ENCODE measurements around the gene ADM5.

ADM5 gene

GRCh38 chr19:49676136-49676783 lies 13.1 kb upstream of the ADM5 start:
- Histone ChIP-seq H3K27me3 (no peaks in the 10 kb centered on the region), H3K36me3 (peaks cover 4 to 36% (median 15%) of the 10 kb centered on the region in 11 experiments), H3K4me2 (peak overlapping the region; percentile 69 to 85 (median 79)), H3K4me3 (peak overlapping the region; percentile 40 to 68 (median 58)), H3K27ac (peak overlapping the region; percentile 93 to 100 (median 99)), H3K9me3 (replicated peaks in 1 of 11) (no peaks in the 10 kb centered on the region), H4K20me1 (peaks cover 16 to 45% (median 36%) of the 10 kb centered on the region in 11 experiments; a peak in 21 of 22 replicates), H3K9ac (peak overlapping the region; percentile 94 to 100 (median 100)), H3K4me1 (peaks cover 38 to 72% (median 67%) of the 10 kb centered on the region in 10 experiments)
- TF ChIP-seq Cebpa-rat (IDR thresholded peaks at IDR 0.05): no peak

DNA sequence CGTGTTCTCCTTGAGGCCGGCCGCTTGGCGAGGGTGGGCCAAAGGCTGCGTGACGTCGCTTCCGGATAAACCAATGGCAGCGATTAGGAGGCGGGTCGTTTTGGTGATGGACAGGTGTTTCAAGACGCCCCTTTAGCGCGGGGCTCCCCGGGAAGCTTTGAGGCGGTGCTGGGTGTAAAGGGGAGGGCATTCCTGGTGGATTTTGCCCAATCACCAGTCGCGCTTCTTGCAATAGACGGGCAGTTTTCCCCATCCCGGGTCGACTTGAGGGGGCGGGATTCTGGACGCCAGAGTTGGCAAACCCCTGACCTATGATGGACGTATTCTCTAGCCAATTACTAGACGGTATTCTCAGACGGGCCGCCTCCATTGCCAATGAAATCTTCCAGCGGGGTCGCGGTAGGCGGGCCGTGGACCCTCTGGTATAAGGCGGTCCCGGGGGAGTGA lies 12.6 kb upstream of the ADM5 start:
- H3K36me3 ChIP-seq: peaks cover 9 to 37% (median 19%) of the 10 kb centered on the region in 11 experiments
- peak overlapping the region in 5 of 11 experiments; percentile 89 to 98 (median 96); a peak in 6 of 22 replicates for H3K4me2 ChIP-seq
- peak overlapping the region; percentile 94 to 100 (median 100) for H3K9ac ChIP-seq
- peaks cover 16 to 46% (median 42%) of the 10 kb centered on the region in 11 experiments; a peak in 21 of 22 replicates for H4K20me1 ChIP-seq
- no peaks in the 10 kb centered on the region for H3K9me3 ChIP-seq (replicated peaks in 1 of 11)
- H3K4me3 ChIP-seq: peak overlapping the region; percentile 77 to 100 (median 96)
- H3K27me3 ChIP-seq: no peaks in the 10 kb centered on the region
- peaks cover 41 to 67% (median 63%) of the 10 kb centered on the region in 10 experiments for H3K4me1 ChIP-seq
- peak in 5 of 11 experiments; percentile 10 to 79 (median 45); a peak in 5 of 22 replicates for TF ChIP-seq Cebpa-rat (IDR thresholded peaks at IDR 0.05)
- peak overlapping the region; percentile 93 to 100 (median 99) for H3K27ac ChIP-seq

- Histone ChIP-seq H3K9ac (peak within 1 kb of the TSS; percentile 94 to 100 (median 100)), H3K4me3 (peak within 1 kb of the TSS; percentile 77 to 100 (median 96)), H3K36me3 (peaks cover 15 to 42% (median 24%) of the 10 kb centered on the region in 11 experiments), H4K20me1 (peaks cover 16 to 49% (median 47%) of the 10 kb centered on the region in 11 experiments; a peak in 21 of 22 replicates), H3K27me3 (no peaks in the 10 kb centered on the region), H3K4me1 (peaks cover 42 to 67% (median 58%) of the 10 kb centered on the region in 10 experiments), H3K9me3 (replicated peaks in 1 of 11) (no peaks in the 10 kb centered on the region), H3K27ac (peak within 1 kb of the TSS; percentile 93 to 100 (median 99)), H3K4me2 (peak within 1 kb of the TSS; percentile 87 to 98 (median 95))
- TF ChIP-seq Cebpa-rat (IDR thresholded peaks at IDR 0.05): no peak
These were observed 12.0 kb upstream of the ADM5 start, which contains the start of gene PRMT1 for GRCh38 chr19:49677231-49677900. TSS of gene PRMT1 (plus strand) at chr19:49677271. CDS start at chr19:49677281, 10 bp downstream.

DNA sequence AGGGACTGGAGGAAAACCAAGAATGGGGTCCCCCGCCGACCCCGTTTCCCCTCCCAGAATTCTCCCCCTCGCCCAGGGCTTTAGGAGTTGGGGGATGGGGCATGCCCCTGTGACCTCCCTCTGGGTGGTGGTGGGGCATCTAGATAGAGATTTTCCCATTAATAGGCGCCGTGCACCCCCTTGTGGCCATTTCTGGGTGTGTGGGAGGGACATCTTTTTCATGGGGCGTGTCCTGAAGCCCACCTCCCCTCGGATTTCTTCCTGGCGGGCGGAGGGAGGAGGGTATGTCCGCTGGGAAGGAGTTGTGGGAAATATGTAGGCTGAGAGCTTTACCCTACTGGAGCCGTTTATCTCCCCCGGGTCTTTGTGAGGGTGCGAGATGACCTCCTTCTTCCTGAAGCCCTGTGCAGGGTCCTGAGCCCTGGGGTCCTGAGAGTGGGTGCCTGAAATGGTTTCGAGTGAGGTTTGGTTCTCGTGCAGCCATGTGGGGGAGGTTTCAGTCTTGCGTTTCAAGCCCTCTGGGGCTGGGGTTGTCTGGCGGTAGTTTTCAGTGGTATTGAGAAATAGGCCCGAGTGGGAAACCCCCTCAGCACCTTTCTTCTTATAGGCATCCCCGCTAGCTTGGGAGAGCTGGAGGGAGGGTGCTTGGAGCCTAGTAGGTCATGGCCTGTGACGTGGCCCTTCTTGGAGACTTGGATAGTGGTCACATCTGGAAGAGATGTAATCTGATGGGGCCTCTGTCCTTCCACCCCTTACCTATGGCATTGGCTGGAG lies 11.3 kb upstream of the ADM5 start:
- peak overlapping the region; percentile 87 to 98 (median 95) for H3K4me2 ChIP-seq
- peaks cover 22 to 46% (median 31%) of the 10 kb centered on the region in 11 experiments for H3K36me3 ChIP-seq
- H3K27me3 ChIP-seq: no peaks in the 10 kb centered on the region
- peak overlapping the region; percentile 86 to 100 (median 100) for H3K9ac ChIP-seq
- H3K9me3 ChIP-seq (replicated peaks in 1 of 11): no peaks in the 10 kb centered on the region
- H4K20me1 ChIP-seq: peaks cover 16 to 56% (median 55%) of the 10 kb centered on the region in 11 experiments; a peak in 21 of 22 replicates
- TF ChIP-seq Cebpa-rat (IDR thresholded peaks at IDR 0.05): peak in 5 of 11 experiments; percentile 11 to 89 (median 76); a peak in 8 of 22 replicates
- peak overlapping the region; percentile 70 to 100 (median 98); a peak in 21 of 22 replicates for H3K27ac ChIP-seq
- peak overlapping the region; percentile 77 to 100 (median 96) for H3K4me3 ChIP-seq
- H3K4me1 ChIP-seq: peaks cover 43 to 68% (median 57%) of the 10 kb centered on the region in 10 experiments

GRCh38 chr19:49678985-49679770 lies 10.2 kb upstream of the ADM5 start:
- Histone ChIP-seq H4K20me1 (peaks cover 16 to 67% (median 66%) of the 10 kb centered on the region in 11 experiments; a peak in 21 of 22 replicates), H3K27me3 (no peaks in the 10 kb centered on the region), H3K27ac (peak overlapping the region in 9 of 11 experiments; percentile 39 to 100 (median 100); a peak in 16 of 22 replicates), H3K4me1 (peaks cover 43 to 63% (median 50%) of the 10 kb centered on the region in 10 experiments), H3K9me3 (replicated peaks in 1 of 11) (no peaks in the 10 kb centered on the region), H3K4me3 (peak overlapping the region in 9 of 10 experiments; percentile 77 to 100 (median 97); a peak in 16 of 20 replicates), H3K4me2 (peak overlapping the region; percentile 87 to 98 (median 95); a peak in 21 of 22 replicates), H3K36me3 (peaks cover 33 to 52% (median 40%) of the 10 kb centered on the region in 11 experiments), H3K9ac (peak overlapping the region; percentile 49 to 100 (median 100); a peak in 17 of 22 replicates)
- no peak for TF ChIP-seq Cebpa-rat (IDR thresholded peaks at IDR 0.05)

GRCh38 chr19:49679771-49680413 lies 9.5 kb upstream of the ADM5 start:
- no peak for TF ChIP-seq Cebpa-rat (IDR thresholded peaks at IDR 0.05)
- peak overlapping the region; percentile 41 to 100 (median 97); a peak in 19 of 22 replicates for H3K9ac ChIP-seq
- H3K4me3 ChIP-seq: peak overlapping the region in 8 of 10 experiments; percentile 25 to 100 (median 96); a peak in 12 of 20 replicates
- H3K4me2 ChIP-seq: peak overlapping the region; percentile 87 to 98 (median 95)
- peaks cover 16 to 74% (median 73%) of the 10 kb centered on the region in 11 experiments; a peak in 21 of 22 replicates for H4K20me1 ChIP-seq
- peak overlapping the region in 10 of 11 experiments; percentile 39 to 100 (median 62); a peak in 19 of 22 replicates for H3K27ac ChIP-seq
- peaks cover 39 to 59% (median 47%) of the 10 kb centered on the region in 11 experiments for H3K36me3 ChIP-seq
- no peaks in the 10 kb centered on the region for H3K27me3 ChIP-seq
- H3K4me1 ChIP-seq: peaks cover 42 to 66% (median 44%) of the 10 kb centered on the region in 10 experiments
- no peaks in the 10 kb centered on the region for H3K9me3 ChIP-seq (replicated peaks in 1 of 11)
